HL-60 (cell line): ENCODE data around the gene CUTC.
"Not testable (repeated sequence)": the region's sequence is repeated elsewhere in the genome, so short reads cannot be mapped to it uniquely, and the experiment has no call there.

ENCODE experiments used
- DNase-seq, 2 experiments: peaks; one replicate each; pipeline ENCODE4 v3.0.0-alpha.2; 2010 to 2020; ENCODE audit warnings: low read depth in 1 of 2, low spot score in 1 of 2
- H3K27ac ChIP-seq: fragments of 250-450 bp; sonication (Bioruptor Pico); replicated peaks from 2 replicates; pipeline ENCODE4 v1.5.1; 2020; ENCODE audit warnings: mild to moderate bottlenecking, moderate library complexity
- H3K27me3 ChIP-seq: fragments of 250-450 bp; sonication (Bioruptor Pico); 2 replicates; pipeline ENCODE4 v1.5.1; 2021; ENCODE audit warnings: mild to moderate bottlenecking, moderate library complexity; ENCODE audit not compliant: insufficient read depth, poor library complexity, severe bottlenecking
- H3K4me3 ChIP-seq: replicated peaks from 2 replicates; pipeline ENCODE4 v1.5.1; 2011; ENCODE audit warnings: mild to moderate bottlenecking, control low read depth, low read length; ENCODE audit not compliant: insufficient read depth
- GABPA ChIP-seq: IDR thresholded peaks from 2 replicates; pipeline ENCODE4 v1.6.1; 2012; ENCODE audit warnings: low read depth
- POLR2AphosphoS5 ChIP-seq: IDR thresholded peaks from 2 replicates; pipeline ENCODE4 v1.6.1; 2012; ENCODE audit warnings: low read depth
- SPI1 ChIP-seq: IDR thresholded peaks from 2 replicates; pipeline ENCODE4 v1.6.1; 2012; ENCODE audit warnings: low read depth, mild to moderate bottlenecking, borderline replicate concordance
- TF ChIP-seq, protein P1 (sequence below): IDR thresholded peaks from one replicate; pipeline ENCODE4 v1.5.1; 2011; ENCODE audit warnings: low read length, control low read depth, inconsistent platforms; ENCODE audit not compliant: insufficient read depth
- TF ChIP-seq, protein P2 (sequence below): IDR thresholded peaks from 2 replicates; pipeline ENCODE4 v1.6.1; 2012; ENCODE audit warnings: low read depth; ENCODE audit not compliant: insufficient replicate concordance

The CUTC gene

DNA sequence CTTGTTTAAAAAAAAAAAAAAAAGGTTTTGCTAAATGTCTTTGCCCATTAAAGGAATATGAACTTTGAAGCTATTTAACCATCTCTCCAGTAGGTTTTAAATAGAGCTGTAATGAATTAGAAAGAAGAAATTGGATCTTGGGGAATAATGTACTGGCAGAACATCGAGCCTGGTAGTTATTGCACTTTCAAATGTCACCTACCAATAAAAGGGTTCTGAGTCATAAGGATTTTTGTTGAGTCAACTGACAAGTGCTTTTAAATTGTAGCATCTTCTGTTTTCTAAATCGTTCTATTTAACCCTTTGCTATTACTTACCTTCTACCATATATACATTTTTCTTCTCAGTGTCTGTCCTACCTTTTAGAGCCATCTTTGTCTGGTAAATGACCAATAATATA lies 10.7 kb downstream of the CUTC start:
- no peak for DNase-seq

DNA sequence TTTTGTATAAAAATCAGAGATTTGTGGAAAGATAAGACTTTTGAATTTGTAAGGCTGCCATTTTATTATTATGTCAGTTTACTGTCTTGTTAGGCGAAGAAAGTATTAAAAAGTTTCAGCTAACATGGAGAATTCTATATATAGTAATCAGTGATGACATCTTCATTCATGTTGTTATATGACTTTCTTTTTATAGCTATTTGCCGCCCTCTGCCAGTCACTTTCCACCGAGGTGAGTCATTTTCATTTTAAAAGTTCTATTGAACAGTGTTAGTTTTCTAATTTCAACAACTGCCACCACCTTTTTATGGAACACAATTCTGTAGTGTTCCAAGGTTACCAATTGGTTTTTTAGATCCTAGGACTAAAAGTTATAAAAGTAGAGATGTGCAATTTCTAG lies 11.8 kb downstream of the CUTC start:
- H3K27me3 ChIP-seq, result no peaks in the 10 kb centered on the region
- no peak overlapping the region for H3K27ac ChIP-seq
- DNase-seq, result no peak
- TF ChIP-seq GABPA, result no peak
- no peak overlapping the region for H3K4me3 ChIP-seq

More for the DNA sequence above, 10.7 kb downstream of the CUTC start:
- Histone ChIP-seq H3K27me3 (no peaks in the 10 kb centered on the region), H3K4me3 (no peak overlapping the region), H3K27ac (no peak overlapping the region)
- TF ChIP-seq, protein P1, sequence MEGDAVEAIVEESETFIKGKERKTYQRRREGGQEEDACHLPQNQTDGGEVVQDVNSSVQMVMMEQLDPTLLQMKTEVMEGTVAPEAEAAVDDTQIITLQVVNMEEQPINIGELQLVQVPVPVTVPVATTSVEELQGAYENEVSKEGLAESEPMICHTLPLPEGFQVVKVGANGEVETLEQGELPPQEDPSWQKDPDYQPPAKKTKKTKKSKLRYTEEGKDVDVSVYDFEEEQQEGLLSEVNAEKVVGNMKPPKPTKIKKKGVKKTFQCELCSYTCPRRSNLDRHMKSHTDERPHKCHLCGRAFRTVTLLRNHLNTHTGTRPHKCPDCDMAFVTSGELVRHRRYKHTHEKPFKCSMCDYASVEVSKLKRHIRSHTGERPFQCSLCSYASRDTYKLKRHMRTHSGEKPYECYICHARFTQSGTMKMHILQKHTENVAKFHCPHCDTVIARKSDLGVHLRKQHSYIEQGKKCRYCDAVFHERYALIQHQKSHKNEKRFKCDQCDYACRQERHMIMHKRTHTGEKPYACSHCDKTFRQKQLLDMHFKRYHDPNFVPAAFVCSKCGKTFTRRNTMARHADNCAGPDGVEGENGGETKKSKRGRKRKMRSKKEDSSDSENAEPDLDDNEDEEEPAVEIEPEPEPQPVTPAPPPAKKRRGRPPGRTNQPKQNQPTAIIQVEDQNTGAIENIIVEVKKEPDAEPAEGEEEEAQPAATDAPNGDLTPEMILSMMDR, result no peak
- TF ChIP-seq POLR2AphosphoS5 (no peak), GABPA (no peak), SPI1 (no peak)
- TF ChIP-seq, protein P2, sequence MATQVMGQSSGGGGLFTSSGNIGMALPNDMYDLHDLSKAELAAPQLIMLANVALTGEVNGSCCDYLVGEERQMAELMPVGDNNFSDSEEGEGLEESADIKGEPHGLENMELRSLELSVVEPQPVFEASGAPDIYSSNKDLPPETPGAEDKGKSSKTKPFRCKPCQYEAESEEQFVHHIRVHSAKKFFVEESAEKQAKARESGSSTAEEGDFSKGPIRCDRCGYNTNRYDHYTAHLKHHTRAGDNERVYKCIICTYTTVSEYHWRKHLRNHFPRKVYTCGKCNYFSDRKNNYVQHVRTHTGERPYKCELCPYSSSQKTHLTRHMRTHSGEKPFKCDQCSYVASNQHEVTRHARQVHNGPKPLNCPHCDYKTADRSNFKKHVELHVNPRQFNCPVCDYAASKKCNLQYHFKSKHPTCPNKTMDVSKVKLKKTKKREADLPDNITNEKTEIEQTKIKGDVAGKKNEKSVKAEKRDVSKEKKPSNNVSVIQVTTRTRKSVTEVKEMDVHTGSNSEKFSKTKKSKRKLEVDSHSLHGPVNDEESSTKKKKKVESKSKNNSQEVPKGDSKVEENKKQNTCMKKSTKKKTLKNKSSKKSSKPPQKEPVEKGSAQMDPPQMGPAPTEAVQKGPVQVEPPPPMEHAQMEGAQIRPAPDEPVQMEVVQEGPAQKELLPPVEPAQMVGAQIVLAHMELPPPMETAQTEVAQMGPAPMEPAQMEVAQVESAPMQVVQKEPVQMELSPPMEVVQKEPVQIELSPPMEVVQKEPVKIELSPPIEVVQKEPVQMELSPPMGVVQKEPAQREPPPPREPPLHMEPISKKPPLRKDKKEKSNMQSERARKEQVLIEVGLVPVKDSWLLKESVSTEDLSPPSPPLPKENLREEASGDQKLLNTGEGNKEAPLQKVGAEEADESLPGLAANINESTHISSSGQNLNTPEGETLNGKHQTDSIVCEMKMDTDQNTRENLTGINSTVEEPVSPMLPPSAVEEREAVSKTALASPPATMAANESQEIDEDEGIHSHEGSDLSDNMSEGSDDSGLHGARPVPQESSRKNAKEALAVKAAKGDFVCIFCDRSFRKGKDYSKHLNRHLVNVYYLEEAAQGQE, result no peak

DNA sequence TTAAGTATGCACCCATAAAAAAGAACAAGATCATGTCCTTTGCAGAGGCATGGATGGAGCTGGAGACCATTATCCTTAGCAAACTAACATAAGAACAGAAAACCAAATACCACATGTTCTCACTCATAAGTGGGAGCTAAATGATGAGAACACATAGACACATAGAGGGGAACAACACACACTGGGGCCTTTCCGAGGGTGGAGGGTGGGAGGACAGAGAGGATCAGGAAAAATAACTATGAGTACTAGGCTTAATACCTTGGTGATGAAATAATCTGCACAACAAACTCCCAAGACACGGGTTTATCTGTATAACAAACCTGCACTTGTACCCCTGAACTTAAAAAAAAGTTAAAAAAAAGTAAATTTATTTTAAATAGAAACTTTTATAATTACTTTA lies 14.1 kb downstream of the CUTC start:
- H3K27ac ChIP-seq, H3K4me3 ChIP-seq, DNase-seq, H3K27me3 ChIP-seq: not testable (repeated sequence)

DNA sequence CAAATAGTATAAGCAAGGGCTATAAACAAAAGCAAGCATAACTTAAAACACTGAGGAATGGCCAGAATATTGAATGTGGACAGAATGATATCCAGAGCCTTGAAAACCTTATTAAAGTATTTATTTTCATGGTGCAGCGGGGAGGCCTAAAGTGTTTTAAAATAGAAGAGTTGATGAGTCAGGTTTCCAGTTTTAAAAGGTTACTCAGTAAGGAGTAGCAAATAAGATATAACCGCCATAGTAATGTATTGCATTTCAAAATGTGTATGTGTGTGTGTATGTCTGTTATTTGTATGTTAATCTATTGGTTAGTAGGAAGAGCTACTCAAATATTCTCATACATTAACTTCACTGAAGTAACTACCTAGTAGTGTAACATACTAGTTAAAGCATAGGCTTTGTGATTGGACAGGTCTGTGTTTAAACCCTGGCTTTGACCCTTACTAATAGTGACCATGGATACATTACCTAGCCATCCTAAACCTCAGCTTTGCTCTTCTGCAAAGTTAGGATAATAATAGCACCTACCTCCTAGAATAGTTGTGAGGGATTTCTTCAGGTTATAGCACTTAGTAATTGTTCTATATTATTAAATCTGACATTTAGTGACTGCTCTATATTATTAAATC lies 16.9 kb downstream of the CUTC start:
- no peak for TF ChIP-seq SPI1
- no peak for TF ChIP-seq GABPA
- Histone ChIP-seq H3K4me3 (no peak overlapping the region), H3K27ac (no peak overlapping the region), H3K27me3 (no peaks in the 10 kb centered on the region)
- DNase-seq, result no peak

DNA sequence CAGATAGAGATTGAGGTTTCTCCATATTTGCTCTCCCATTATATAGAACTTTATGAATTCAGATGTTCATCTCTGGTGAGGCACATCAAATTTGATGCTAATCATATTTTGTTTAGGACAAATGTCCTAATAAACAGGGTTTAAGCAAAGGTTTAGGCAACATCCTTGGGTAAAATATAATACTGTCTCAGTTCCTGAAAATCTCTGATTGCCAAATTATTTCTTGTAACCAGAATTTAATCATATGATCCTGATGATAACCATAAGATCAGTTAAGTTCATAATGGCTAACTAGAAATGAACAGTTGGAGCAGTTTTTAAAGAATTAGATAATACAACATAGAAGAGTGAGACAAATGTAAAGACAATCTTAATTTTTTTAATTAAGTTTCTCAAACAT lies 18.6 kb downstream of the CUTC start:
- DNase-seq, result no peak
- TF ChIP-seq POLR2AphosphoS5 (no peak), GABPA (no peak), SPI1 (no peak)
- TF ChIP-seq, protein P1, result no peak
- TF ChIP-seq, protein P2, result no peak
- Histone ChIP-seq H3K27me3 (no peaks in the 10 kb centered on the region), H3K4me3 (no peak overlapping the region), H3K27ac (no peak overlapping the region)
